Large intestine (tissue), 12 donors: ENCODE measurements around the gene PCYOX1L. TPM values are rescaled to one million over a fixed set of nuclear protein-coding genes. Genes with fewer than 3 reads are reported as not detected.
A peak's percentile ranks its signal among the peaks of the same experiment; 100 is the strongest.

Experiments used
- DNase-seq, 2 donors: peaks; one replicate each; pipeline versions ENCODE4 v3.0.0 to v3.0.0-alpha.2; 2013
- H3K27ac ChIP-seq: one replicate; pipeline ENCODE4 v1.5.1; 2013; ENCODE audit warnings: low read length
- H3K27me3 ChIP-seq: 2 replicates; pipeline ENCODE4 v1.6.1; 2013; ENCODE audit warnings: low read length; ENCODE audit not compliant: control insufficient read depth, insufficient read depth
- H3K36me3 ChIP-seq: 2 replicates; pipeline ENCODE4 v1.6.1; 2013; ENCODE audit warnings: low read length; ENCODE audit not compliant: control insufficient read depth, insufficient read depth
- H3K4me1 ChIP-seq: one replicate; pipeline ENCODE4 v1.6.1; 2013; ENCODE audit warnings: low read length; ENCODE audit not compliant: control insufficient read depth, insufficient read depth
- H3K4me3 ChIP-seq: one replicate; pipeline ENCODE4 v1.5.1; 2013; ENCODE audit warnings: low read length
- H3K9me3 ChIP-seq: one replicate; pipeline ENCODE4 v1.6.1; 2013; ENCODE audit warnings: mild to moderate bottlenecking, low read depth, low read length, moderate library complexity; ENCODE audit not compliant: control insufficient read depth
- WGBS: methylation state at CpG from one replicate; pipeline ENCODE4 v1.1.5; 2013; ENCODE audit warnings: low lambda C conversion rate; ENCODE audit not compliant: insufficient coverage; 5-methylcytosine and 5-hydroxymethylcytosine counted together
- long read RNA-seq, 11 donors: transcript quantifications; one replicate each; lab custom pipeline, GENCODE V29; 2026
- polyA plus RNA-seq: library from polyadenylated mRNA; unstranded; fragments of 120-200 nt; gene quantifications from one replicate; pipeline ENCODE4 v1.2.1, GENCODE V29; 2013

Gene PCYOX1L, protein sequence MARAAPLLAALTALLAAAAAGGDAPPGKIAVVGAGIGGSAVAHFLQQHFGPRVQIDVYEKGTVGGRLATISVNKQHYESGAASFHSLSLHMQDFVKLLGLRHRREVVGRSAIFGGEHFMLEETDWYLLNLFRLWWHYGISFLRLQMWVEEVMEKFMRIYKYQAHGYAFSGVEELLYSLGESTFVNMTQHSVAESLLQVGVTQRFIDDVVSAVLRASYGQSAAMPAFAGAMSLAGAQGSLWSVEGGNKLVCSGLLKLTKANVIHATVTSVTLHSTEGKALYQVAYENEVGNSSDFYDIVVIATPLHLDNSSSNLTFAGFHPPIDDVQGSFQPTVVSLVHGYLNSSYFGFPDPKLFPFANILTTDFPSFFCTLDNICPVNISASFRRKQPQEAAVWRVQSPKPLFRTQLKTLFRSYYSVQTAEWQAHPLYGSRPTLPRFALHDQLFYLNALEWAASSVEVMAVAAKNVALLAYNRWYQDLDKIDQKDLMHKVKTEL
- 48.7 TPM for polyA plus RNA-seq
- long read RNA-seq, donor 1, full-length matches to known transcripts = 14 of 25 reads
- long read RNA-seq, donor 1, partial matches to known transcripts = 11 of 25 reads
- long read RNA-seq, donor 1, other reads (novel, unspliced or antisense) = 0 of 25 reads
- long read RNA-seq, donor 2, full-length matches to known transcripts = 35 of 35 reads
- long read RNA-seq, donor 2, partial matches to known transcripts = 0 of 35 reads
- long read RNA-seq, donor 2, other reads (novel, unspliced or antisense) = 0 of 35 reads
- long read RNA-seq, donor 3, full-length matches to known transcripts = 31 of 74 reads
- long read RNA-seq, donor 3, partial matches to known transcripts = 43 of 74 reads
- long read RNA-seq, donor 3, other reads (novel, unspliced or antisense) = 0 of 74 reads
- long read RNA-seq, donor 4, full-length matches to known transcripts = 5 of 5 reads
- long read RNA-seq, donor 4, partial matches to known transcripts = 0 of 5 reads
- long read RNA-seq, donor 4, other reads (novel, unspliced or antisense) = 0 of 5 reads
- long read RNA-seq, donor 5, full-length matches to known transcripts = 10 of 10 reads
- long read RNA-seq, donor 5, partial matches to known transcripts = 0 of 10 reads
- long read RNA-seq, donor 5, other reads (novel, unspliced or antisense) = 0 of 10 reads
- long read RNA-seq, donor 6, full-length matches to known transcripts = 27 of 27 reads
- long read RNA-seq, donor 6, partial matches to known transcripts = 0 of 27 reads
- long read RNA-seq, donor 6, other reads (novel, unspliced or antisense) = 0 of 27 reads
- long read RNA-seq, donor 7, full-length matches to known transcripts = 6 of 6 reads
- long read RNA-seq, donor 7, partial matches to known transcripts = 0 of 6 reads
- long read RNA-seq, donor 7, other reads (novel, unspliced or antisense) = 0 of 6 reads
- long read RNA-seq, donor 8, full-length matches to known transcripts = 22 of 22 reads
- long read RNA-seq, donor 8, partial matches to known transcripts = 0 of 22 reads
- long read RNA-seq, donor 8, other reads (novel, unspliced or antisense) = 0 of 22 reads
- long read RNA-seq, donor 9, full-length matches to known transcripts = 17 of 17 reads
- long read RNA-seq, donor 9, partial matches to known transcripts = 0 of 17 reads
- long read RNA-seq, donor 9, other reads (novel, unspliced or antisense) = 0 of 17 reads
- long read RNA-seq, donor 10, full-length matches to known transcripts = 22 of 22 reads
- long read RNA-seq, donor 10, partial matches to known transcripts = 0 of 22 reads
- long read RNA-seq, donor 10, other reads (novel, unspliced or antisense) = 0 of 22 reads
- long read RNA-seq, donor 11, full-length matches to known transcripts = 22 of 22 reads
- long read RNA-seq, donor 11, partial matches to known transcripts = 0 of 22 reads
- long read RNA-seq, donor 11, other reads (novel, unspliced or antisense) = 0 of 22 reads

DNA sequence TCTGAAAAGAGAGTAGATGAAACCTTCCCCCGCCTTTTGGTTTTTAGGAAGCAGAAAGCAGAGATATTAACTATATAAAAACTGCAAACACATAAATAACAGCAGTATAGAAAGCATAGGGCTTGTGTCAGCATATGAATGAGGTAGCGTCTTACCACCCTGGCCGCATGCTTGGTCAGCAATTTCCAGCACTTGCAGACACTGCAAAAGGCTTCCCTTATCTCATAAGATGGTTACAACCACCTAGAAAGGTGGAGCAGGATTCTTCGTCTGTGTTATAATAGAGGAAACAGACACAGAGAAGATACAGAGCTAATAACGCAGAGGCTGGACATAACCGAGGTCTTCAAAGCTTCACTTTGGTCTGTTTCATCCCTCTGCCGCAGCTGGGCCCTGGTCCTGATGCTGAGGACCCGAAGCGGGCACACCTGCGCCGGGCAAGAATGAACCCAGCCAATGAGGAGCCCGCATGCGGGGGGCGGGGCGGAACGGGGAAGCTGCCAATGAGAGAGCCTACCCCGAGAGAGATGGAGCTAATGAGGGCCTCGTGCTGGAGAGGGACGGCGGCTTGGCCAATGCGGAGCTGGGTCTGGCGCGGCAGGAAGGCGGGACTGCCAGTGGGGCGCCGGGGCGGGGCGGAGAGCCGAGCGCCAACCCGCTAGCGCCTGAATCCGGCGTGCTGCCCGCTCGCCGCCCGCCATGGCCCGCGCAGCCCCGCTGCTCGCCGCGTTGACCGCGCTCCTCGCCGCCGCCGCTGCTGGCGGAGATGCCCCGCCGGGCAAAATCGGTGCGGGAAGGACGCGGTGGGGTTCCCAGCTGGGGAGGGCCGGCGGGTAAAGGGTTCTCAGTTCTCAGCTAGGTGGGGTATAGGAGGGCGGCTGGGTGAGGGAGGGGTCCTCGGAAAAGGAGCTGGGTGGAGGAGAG lies at the start of gene PCYOX1L:
Gene PCYOX1L, plus strand, starts transcription at position 677 of the 924 bp plus-strand sequence. Its CDS starts 23 bp downstream, at position 700.
- Histone ChIP-seq H3K36me3 (peaks cover 18% of the 10 kb centered on the region), H3K4me1 (peaks cover 22% of the 10 kb centered on the region), H3K4me3 (peak within 1 kb of the TSS; percentile 95), H3K27me3 (no peaks in the 10 kb centered on the region), H3K27ac (peak within 1 kb of the TSS; percentile 87), H3K9me3 (no peaks in the 10 kb centered on the region)
- WGBS = 0% methylated on average over 2 of the region's 61 CpGs
- peak; percentile 96 to 99 for DNase-seq

DNA sequence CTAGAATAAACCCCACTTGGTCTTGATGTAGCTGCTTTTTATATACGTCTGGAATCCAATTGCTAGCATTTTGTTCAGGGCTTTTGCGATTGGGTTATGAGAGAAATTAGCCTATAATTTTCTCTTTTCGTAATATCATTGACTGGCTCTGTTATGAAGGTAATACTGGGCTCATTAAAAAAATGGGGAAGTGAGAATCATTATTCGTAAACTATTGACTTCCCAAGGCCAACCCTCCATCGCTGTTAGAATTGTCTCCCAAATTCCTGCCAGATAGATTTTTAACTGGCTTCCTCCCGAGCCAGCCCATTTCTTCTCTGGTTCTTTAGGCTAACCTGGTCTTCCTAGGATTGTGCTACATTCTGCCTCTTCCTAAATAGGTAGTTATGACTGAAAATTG lies 48.5 kb upstream of the PCYOX1L start:
- 100% methylated on average over 1 of the region's 6 CpGs for WGBS
- DNase-seq = no peak
- no peaks in the 10 kb centered on the region for H3K4me1 ChIP-seq
- no peaks in the 10 kb centered on the region for H3K27me3 ChIP-seq
- no peak overlapping the region for H3K4me3 ChIP-seq
- H3K36me3 ChIP-seq = no peaks in the 10 kb centered on the region
- H3K27ac ChIP-seq = no peak overlapping the region
- no peaks in the 10 kb centered on the region for H3K9me3 ChIP-seq

DNA sequence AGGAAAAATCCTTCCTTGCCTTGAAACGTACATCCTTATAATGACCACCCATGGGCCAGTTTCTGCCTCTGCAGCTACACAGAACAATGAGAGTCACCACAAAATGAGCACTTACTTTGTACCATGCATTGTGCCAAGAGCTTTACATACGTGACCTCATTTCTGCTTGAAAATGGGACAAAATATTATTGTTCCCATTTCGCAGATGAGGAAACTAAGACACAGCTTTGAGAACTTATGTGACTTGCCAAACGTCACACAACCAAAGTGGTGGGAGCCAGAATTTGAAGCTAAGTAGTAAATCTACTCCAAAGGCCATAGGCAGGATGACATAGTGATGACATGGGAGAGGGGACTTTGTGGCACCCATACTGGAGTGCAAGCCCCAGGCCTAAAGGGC lies 47.4 kb upstream of the PCYOX1L start:
- Histone ChIP-seq H3K4me1 (no peaks in the 10 kb centered on the region), H3K4me3 (no peak overlapping the region), H3K36me3 (no peaks in the 10 kb centered on the region), H3K27ac (no peak overlapping the region), H3K27me3 (no peaks in the 10 kb centered on the region), H3K9me3 (no peaks in the 10 kb centered on the region)
- no peak for DNase-seq
- no CpG with 5 or more reads among the region's 4 CpGs for WGBS

DNA sequence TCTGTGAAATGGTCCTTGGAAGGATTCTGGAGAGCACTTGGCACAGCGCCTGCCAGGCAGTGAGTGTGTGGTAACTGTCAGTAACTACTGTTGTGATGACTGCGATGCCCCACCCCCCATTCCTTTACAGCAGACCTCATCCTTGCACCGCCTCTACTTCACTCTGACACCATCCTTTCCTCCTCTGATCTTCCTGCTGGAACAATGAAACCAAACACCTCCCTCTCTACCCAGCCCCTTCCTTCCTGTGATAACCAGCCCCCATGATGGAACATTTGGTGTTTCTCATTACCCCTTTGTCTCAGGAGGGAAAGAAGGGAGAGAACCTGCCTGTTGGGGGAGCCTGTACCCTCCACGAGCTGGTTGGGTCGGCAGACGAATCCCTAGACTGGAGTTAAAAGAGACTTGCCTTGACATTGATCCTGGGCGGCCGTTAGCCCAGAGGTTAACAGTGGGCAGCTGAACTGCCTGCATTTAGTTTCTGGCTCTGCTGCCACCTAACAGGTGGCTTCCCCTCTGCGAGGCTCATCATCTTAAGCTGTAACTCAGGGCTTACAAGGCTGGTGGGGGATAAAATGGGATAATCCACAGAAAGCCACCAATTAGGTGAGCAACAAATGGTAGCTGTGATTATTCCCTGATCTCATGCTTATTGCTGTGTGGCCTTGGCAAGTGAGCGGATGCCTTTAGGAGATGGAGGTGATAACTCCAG lies 46.7 kb upstream of the PCYOX1L start:
- Histone ChIP-seq H3K4me3 (no peak overlapping the region), H3K4me1 (no peaks in the 10 kb centered on the region), H3K36me3 (no peaks in the 10 kb centered on the region), H3K27me3 (no peaks in the 10 kb centered on the region), H3K27ac (no peak overlapping the region), H3K9me3 (no peaks in the 10 kb centered on the region)
- no peak for DNase-seq
- WGBS = no CpG with 5 or more reads among the region's 10 CpGs

DNA sequence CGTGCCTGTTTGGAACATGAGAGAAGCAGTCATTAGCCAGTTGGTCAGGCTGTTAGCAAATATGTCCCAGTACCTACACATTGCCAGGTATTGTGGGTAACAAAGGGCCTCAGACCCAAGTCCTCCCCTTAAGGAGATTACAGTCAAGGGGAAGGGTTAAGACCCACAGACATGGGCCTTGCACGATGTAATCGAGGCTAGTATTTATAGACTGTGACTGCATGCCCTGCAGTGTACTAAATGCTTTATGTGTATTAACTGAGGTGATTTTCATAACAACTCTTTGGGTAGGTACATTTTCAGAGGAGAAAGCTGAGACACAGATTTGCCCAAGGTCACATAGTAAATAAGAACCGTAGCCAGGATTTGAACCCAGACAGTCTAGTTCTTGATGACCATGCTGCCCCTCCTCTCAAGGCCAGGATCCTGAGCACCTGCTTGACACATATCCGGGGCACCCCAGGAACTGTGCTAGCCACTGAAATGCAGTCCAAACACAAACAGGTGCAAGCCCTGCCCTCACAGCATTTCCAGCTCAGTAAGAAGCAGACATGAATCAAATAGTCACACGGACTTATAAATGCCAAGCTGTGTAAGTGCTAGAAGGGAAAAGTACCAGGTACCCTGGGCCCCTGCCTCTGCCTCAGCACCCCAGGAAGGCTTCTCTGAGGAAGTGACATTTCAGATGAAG lies 44.5 kb upstream of the PCYOX1L start:
- H3K36me3 ChIP-seq = no peaks in the 10 kb centered on the region
- H3K27ac ChIP-seq = no peak overlapping the region
- H3K4me3 ChIP-seq = no peak overlapping the region
- peaks cover 6% of the 10 kb centered on the region for H3K4me1 ChIP-seq
- no CpG with 5 or more reads among the region's 6 CpGs for WGBS
- no peak for DNase-seq
- no peaks in the 10 kb centered on the region for H3K9me3 ChIP-seq
- H3K27me3 ChIP-seq = no peaks in the 10 kb centered on the region

DNA sequence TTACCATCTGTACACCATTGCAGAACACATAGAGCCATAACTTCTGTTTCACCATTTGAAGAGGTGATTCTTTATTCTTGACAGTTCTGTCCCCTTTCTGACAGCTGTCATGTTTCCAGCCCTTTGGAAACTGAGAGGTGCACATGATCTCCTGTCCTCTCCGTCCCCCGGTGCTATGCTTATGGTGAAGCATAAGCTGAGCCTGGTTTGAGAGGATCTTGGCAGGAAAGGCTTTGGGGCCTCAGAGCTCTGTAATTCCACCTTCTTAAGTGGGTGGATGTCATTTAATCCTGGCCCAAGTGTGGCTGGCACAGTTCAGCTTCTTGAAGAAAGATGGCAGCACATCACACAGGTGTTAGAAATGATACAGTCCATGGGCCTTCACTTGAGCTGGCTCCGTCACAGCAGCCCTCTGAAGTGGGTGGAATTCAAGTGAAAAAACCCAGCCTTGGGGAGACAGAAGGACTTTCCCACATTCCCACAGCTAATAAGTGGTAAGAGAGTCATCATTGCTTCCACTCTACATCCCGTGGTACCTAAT lies 43.2 kb upstream of the PCYOX1L start:
- no peaks in the 10 kb centered on the region for H3K27me3 ChIP-seq
- no CpG with 5 or more reads among the region's 4 CpGs for WGBS

DNA sequence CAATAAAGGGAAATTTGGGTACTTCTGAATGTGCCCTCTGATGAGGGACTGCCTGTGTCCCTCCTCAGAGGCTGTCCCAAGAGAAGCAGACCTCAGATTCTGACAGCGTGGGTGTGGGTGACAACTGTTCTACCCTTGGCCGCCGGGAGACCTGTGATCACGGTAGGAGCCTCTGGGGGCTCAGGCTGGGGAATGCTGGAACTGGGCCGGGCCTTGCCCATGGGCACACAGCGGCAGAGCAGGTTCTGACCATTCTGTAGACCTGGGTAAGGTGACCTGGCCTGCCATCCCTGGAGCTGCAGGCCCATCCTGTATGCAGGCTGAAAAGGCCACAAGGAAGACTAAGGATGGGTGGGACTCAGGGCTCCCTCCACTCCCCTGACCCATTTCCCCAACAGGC lies 42.1 kb upstream of the PCYOX1L start:
- H3K4me3 ChIP-seq = no peak overlapping the region
- no peak overlapping the region for H3K27ac ChIP-seq
- no peak for DNase-seq
- WGBS = no CpG with 5 or more reads among the region's 6 CpGs
- no peaks in the 10 kb centered on the region for H3K9me3 ChIP-seq
- peaks cover 20% of the 10 kb centered on the region for H3K4me1 ChIP-seq
- H3K27me3 ChIP-seq = no peaks in the 10 kb centered on the region
- H3K36me3 ChIP-seq = no peaks in the 10 kb centered on the region

More for the DNA sequence above, 43.2 kb upstream of the PCYOX1L start:
- DNase-seq = no peak
- Histone ChIP-seq H3K9me3 (no peaks in the 10 kb centered on the region), H3K27ac (no peak overlapping the region), H3K36me3 (no peaks in the 10 kb centered on the region), H3K4me3 (no peak overlapping the region), H3K4me1 (peaks cover 9% of the 10 kb centered on the region)
